ENCODE measurements around the gene NXNL1.

- TF ChIP-seq, protein P1, sequence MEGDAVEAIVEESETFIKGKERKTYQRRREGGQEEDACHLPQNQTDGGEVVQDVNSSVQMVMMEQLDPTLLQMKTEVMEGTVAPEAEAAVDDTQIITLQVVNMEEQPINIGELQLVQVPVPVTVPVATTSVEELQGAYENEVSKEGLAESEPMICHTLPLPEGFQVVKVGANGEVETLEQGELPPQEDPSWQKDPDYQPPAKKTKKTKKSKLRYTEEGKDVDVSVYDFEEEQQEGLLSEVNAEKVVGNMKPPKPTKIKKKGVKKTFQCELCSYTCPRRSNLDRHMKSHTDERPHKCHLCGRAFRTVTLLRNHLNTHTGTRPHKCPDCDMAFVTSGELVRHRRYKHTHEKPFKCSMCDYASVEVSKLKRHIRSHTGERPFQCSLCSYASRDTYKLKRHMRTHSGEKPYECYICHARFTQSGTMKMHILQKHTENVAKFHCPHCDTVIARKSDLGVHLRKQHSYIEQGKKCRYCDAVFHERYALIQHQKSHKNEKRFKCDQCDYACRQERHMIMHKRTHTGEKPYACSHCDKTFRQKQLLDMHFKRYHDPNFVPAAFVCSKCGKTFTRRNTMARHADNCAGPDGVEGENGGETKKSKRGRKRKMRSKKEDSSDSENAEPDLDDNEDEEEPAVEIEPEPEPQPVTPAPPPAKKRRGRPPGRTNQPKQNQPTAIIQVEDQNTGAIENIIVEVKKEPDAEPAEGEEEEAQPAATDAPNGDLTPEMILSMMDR (IDR thresholded peaks at IDR 0.05), result no peak
- no peak for TF ChIP-seq POLR2A (IDR thresholded peaks at IDR 0.05)
These were observed 24.4 kb downstream of the NXNL1 start for GRCh38 chr19:17436094-17436873.
